ENCODE data around the gene SDC4. TPM values are rescaled to one million over a fixed set of nuclear protein-coding genes. Genes with fewer than 3 reads are reported as not detected.

SDC4 gene
- polyA plus RNA-seq, 1 of the 3 experiments (the other 2 are of a cell fraction) = 131 TPM

DNA sequence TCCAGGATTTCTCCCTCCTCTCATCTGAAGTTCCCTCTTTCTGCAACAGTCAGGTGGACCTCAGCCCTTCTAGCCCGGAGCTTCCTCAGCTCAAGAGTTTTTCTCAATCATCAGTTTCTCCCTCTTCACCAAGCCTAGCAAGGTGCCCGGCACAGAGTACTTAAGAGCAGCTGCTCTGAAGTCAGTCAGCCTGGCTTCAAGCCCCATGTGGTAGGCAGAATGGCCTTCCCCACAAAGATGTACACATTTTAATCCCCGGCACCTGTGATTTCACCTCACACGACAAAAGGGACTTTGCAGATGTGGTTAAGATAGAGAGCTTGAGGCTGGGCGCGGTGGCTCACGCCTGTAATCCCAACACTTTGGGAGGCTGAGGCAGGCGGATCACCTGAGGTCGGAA lies 56.7 kb downstream of the SDC4 start:
- TF ChIP-seq GATA2 (CRISPR knock-in tag; IDR thresholded peaks at IDR 0.05) (no peak), NRF1 (IDR thresholded peaks at IDR 0.05; ENCODE audit: low read depth, low read length) (no peak), RCOR1 (IDR thresholded peaks at IDR 0.05; ENCODE audit: low read length) (no peak), FOXM1 (IDR thresholded peaks at IDR 0.05; ENCODE audit: low read depth) (no peak), YY1 (IDR thresholded peaks at IDR 0.05; ENCODE audit: low read depth) (no peak), EZH2phosphoT487 (IDR thresholded peaks at IDR 0.05; ENCODE audit: borderline replicate concordance, low read depth) (no peak), FOSL2 (IDR thresholded peaks at IDR 0.05; ENCODE audit: borderline replicate concordance, low read depth) (no peak), RXRA (IDR thresholded peaks at IDR 0.05; ENCODE audit: borderline replicate concordance, low read depth) (no peak), MEF2A (IDR thresholded peaks at IDR 0.05; ENCODE audit: borderline replicate concordance, low read depth) (no peak), MXI1 (IDR thresholded peaks at IDR 0.05; ENCODE audit: low read depth, low read length) (no peak), GABPA (IDR thresholded peaks at IDR 0.05; ENCODE audit: low read depth) (no peak), TCF12 (IDR thresholded peaks at IDR 0.05) (no peak), FOXJ3 (CRISPR knock-in tag; IDR thresholded peaks at IDR 0.05) (no peak), TAF1 (IDR thresholded peaks at IDR 0.05; ENCODE audit: borderline replicate concordance, low read depth, low read length) (no peak)
- TF ChIP-seq, protein P1, sequence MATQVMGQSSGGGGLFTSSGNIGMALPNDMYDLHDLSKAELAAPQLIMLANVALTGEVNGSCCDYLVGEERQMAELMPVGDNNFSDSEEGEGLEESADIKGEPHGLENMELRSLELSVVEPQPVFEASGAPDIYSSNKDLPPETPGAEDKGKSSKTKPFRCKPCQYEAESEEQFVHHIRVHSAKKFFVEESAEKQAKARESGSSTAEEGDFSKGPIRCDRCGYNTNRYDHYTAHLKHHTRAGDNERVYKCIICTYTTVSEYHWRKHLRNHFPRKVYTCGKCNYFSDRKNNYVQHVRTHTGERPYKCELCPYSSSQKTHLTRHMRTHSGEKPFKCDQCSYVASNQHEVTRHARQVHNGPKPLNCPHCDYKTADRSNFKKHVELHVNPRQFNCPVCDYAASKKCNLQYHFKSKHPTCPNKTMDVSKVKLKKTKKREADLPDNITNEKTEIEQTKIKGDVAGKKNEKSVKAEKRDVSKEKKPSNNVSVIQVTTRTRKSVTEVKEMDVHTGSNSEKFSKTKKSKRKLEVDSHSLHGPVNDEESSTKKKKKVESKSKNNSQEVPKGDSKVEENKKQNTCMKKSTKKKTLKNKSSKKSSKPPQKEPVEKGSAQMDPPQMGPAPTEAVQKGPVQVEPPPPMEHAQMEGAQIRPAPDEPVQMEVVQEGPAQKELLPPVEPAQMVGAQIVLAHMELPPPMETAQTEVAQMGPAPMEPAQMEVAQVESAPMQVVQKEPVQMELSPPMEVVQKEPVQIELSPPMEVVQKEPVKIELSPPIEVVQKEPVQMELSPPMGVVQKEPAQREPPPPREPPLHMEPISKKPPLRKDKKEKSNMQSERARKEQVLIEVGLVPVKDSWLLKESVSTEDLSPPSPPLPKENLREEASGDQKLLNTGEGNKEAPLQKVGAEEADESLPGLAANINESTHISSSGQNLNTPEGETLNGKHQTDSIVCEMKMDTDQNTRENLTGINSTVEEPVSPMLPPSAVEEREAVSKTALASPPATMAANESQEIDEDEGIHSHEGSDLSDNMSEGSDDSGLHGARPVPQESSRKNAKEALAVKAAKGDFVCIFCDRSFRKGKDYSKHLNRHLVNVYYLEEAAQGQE (IDR thresholded peaks at IDR 0.05; ENCODE audit: low read depth, low read length) = no peak
- TF ChIP-seq, protein P2, sequence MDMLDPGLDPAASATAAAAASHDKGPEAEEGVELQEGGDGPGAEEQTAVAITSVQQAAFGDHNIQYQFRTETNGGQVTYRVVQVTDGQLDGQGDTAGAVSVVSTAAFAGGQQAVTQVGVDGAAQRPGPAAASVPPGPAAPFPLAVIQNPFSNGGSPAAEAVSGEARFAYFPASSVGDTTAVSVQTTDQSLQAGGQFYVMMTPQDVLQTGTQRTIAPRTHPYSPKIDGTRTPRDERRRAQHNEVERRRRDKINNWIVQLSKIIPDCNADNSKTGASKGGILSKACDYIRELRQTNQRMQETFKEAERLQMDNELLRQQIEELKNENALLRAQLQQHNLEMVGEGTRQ (IDR thresholded peaks at IDR 0.05; ENCODE audit: borderline replicate concordance, low read depth, low read length) = no peak
- TF ChIP-seq, protein P3, sequence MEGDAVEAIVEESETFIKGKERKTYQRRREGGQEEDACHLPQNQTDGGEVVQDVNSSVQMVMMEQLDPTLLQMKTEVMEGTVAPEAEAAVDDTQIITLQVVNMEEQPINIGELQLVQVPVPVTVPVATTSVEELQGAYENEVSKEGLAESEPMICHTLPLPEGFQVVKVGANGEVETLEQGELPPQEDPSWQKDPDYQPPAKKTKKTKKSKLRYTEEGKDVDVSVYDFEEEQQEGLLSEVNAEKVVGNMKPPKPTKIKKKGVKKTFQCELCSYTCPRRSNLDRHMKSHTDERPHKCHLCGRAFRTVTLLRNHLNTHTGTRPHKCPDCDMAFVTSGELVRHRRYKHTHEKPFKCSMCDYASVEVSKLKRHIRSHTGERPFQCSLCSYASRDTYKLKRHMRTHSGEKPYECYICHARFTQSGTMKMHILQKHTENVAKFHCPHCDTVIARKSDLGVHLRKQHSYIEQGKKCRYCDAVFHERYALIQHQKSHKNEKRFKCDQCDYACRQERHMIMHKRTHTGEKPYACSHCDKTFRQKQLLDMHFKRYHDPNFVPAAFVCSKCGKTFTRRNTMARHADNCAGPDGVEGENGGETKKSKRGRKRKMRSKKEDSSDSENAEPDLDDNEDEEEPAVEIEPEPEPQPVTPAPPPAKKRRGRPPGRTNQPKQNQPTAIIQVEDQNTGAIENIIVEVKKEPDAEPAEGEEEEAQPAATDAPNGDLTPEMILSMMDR (IDR thresholded peaks at IDR 0.05) = no peak
- TF ChIP-seq, protein P4, sequence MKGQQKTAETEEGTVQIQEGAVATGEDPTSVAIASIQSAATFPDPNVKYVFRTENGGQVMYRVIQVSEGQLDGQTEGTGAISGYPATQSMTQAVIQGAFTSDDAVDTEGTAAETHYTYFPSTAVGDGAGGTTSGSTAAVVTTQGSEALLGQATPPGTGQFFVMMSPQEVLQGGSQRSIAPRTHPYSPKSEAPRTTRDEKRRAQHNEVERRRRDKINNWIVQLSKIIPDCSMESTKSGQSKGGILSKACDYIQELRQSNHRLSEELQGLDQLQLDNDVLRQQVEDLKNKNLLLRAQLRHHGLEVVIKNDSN (IDR thresholded peaks at IDR 0.05; ENCODE audit: borderline replicate concordance, low read depth) = no peak
- TF ChIP-seq, protein P5, sequence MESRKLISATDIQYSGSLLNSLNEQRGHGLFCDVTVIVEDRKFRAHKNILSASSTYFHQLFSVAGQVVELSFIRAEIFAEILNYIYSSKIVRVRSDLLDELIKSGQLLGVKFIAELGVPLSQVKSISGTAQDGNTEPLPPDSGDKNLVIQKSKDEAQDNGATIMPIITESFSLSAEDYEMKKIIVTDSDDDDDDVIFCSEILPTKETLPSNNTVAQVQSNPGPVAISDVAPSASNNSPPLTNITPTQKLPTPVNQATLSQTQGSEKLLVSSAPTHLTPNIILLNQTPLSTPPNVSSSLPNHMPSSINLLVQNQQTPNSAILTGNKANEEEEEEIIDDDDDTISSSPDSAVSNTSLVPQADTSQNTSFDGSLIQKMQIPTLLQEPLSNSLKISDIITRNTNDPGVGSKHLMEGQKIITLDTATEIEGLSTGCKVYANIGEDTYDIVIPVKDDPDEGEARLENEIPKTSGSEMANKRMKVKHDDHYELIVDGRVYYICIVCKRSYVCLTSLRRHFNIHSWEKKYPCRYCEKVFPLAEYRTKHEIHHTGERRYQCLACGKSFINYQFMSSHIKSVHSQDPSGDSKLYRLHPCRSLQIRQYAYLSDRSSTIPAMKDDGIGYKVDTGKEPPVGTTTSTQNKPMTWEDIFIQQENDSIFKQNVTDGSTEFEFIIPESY (IDR thresholded peaks at IDR 0.05; ENCODE audit: borderline replicate concordance, low read depth) = no peak
- Histone ChIP-seq H3F3A (replicated peaks; ENCODE audit: insufficient read depth) (peaks cover 4% of the 10 kb centered on the region), H3K4me2 (no peak overlapping the region), H3K27ac (ENCODE audit: low read depth in 2 of 2, low read length in 1 of 2) (no peak overlapping the region), H3K9ac (no peak overlapping the region), H2AFZ (ENCODE audit: low read depth) (no peak overlapping the region), H3K27me3 (ENCODE audit: insufficient read depth) (peaks cover 6% of the 10 kb centered on the region), H4K20me1 (ENCODE audit: insufficient read depth) (no peaks in the 10 kb centered on the region), H3K36me3 (replicated peaks in 1 of 2; ENCODE audit: control insufficient read depth in 1 of 2, insufficient read depth in 2 of 2, low read length in 1 of 2) (no peaks in the 10 kb centered on the region), H3K79me2 (ENCODE audit: insufficient read depth) (no peaks in the 10 kb centered on the region), H3K9me3 (no peaks in the 10 kb centered on the region), H3K4me1 (ENCODE audit: control insufficient read depth in 1 of 2, insufficient read depth in 2 of 2, low read depth in 1 of 2, low read length in 1 of 2) (peaks cover 0 to 3% of the 10 kb centered on the region in 2 experiments; a peak in 1 of 4 replicates), H3K4me3 (ENCODE audit: low read depth in 2 of 2, low read length in 1 of 2) (no peak overlapping the region), H3K9me2 (no peaks in the 10 kb centered on the region)
- CTCF ChIA-PET = interaction anchor here (0.9 to 7.9 kb wide), 34 partner anchors 12 to 479 kb away, joined by 3 to 113 read pairs (median 4); partner anchors contain the start of genes KCNS1, MATN4, RBPJL and SYS1
- no peak for DNase-seq
- 65% methylated on average over 9 of the region's 9 CpGs for WGBS (ENCODE audit: low lambda C conversion rate)
- POLR2A ChIA-PET = no interaction called here
